Kidney (tissue), 14 donors: ENCODE results near the gene ZBTB40. TPM values are rescaled to one million over a fixed set of nuclear protein-coding genes. Genes with fewer than 3 reads are reported as not detected.

ENCODE experiments used
- DNase-seq, 5 donors: peaks; one replicate each; pipeline ENCODE4 v3.0.0-alpha.2; 2013 to 2020
- FAIRE-seq: peaks from 2 replicates; lab custom pipeline; 2012; peaks lifted over from hg19 to GRCh38; lab: Jason Lieb, UNC
- H3K27ac ChIP-seq, 2 donors: one replicate each; pipeline ENCODE4 v1.7.0; 2013; ENCODE audit warnings: low read depth in 2 of 2, low read length in 2 of 2, inconsistent platforms in 1 of 2
- H3K27me3 ChIP-seq: one replicate; pipeline ENCODE4 v1.7.1; 2013; ENCODE audit warnings: low read length, inconsistent platforms; ENCODE audit not compliant: control insufficient read depth, insufficient read depth
- H3K36me3 ChIP-seq, 3 donors: one replicate each; pipeline versions ENCODE4 v1.7.0 to v1.7.1; 2013; ENCODE audit warnings: low read length in 3 of 3, control low read depth in 1 of 3, inconsistent platforms in 1 of 3; ENCODE audit not compliant: insufficient read depth in 3 of 3, control insufficient read depth in 2 of 3
- H3K4me1 ChIP-seq, 3 donors: one replicate each; pipeline versions ENCODE4 v1.7.0 to v1.7.1; 2013; ENCODE audit warnings: low read length in 3 of 3, inconsistent platforms in 1 of 3, low read depth in 1 of 3; ENCODE audit not compliant: control insufficient read depth in 2 of 3, insufficient read depth in 2 of 3
- H3K4me3 ChIP-seq, 3 donors: one replicate each; pipeline versions ENCODE4 v1.7.0 to v1.8.1; 2013; ENCODE audit warnings: low read length in 3 of 3, control low read depth in 1 of 3, inconsistent platforms in 1 of 3
- H3K9ac ChIP-seq, 3 donors: one replicate each; pipeline versions ENCODE4 v1.7.0 to v1.7.1; 2013; ENCODE audit warnings: low read length in 3 of 3, control low read depth in 1 of 3, inconsistent platforms in 1 of 3
- H3K9me3 ChIP-seq, 3 donors: one replicate each; pipeline versions ENCODE4 v1.7.0 to v1.7.1; 2013; ENCODE audit warnings: low read length in 3 of 3, control low read depth in 1 of 3, inconsistent platforms in 1 of 3; ENCODE audit not compliant: control insufficient read depth in 2 of 3, insufficient read depth in 1 of 3
- CTCF ChIP-seq: IDR thresholded peaks from 3 replicates; pipeline ENCODE4 v1.5.1; 2012; ENCODE audit warnings: mild to moderate bottlenecking, moderate library complexity, borderline replicate concordance; ENCODE audit not compliant: insufficient read depth; ENCODE audit errors: extremely low read depth
- intact Hi-C: fragments of 100-400 bp; cut with DNase I; formaldehyde crosslinking; loops from one replicate; pipeline ENCODE4 v1.11.1; 2022
- polyA plus RNA-seq: library from polyadenylated mRNA; stranded (reverse); fragments of 350-450 nt; fragmentation: Illumina TruSeq; extraction: RNeasy Lipid Tissue Mini Kit (QIAGEN cat#74804); gene quantifications from one replicate; pipeline ENCODE4 v1.2.3, GENCODE V29; 2014; ENCODE audit warnings: low read depth, low replicate concordance; ENCODE audit not compliant: insufficient read depth
- total RNA-seq: library from RNA; stranded (reverse); fragmentation: NEBNext Ultra II Directional; extraction: Animal tissue kit (Norgen Biotek cat#: 25700); gene quantifications from one replicate; pipeline ENCODE4 v1.2.1, GENCODE V29; 2021
- donor health status: control.
- donor health status: control.
- donor health status: control.
- donor health status: control.
- donor health status: control.
- donor health status: DM: yes; HTN: yes; CAD: no.
- donor health status: Normal renal cell carcinoma (clear cell type).

ZBTB40 gene
- total and polyA plus RNA-seq, 2 donors from 2014 or later, result 4.3 to 17.4 TPM

- Histone ChIP-seq H3K36me3 (no peaks in the 10 kb centered on the region), H3K9me3 (no peaks in the 10 kb centered on the region), H3K27me3 (no peaks in the 10 kb centered on the region), H3K4me3 (no peak overlapping the region), H3K4me1 (no peaks in the 10 kb centered on the region), H3K9ac (no peak overlapping the region), H3K27ac (no peak overlapping the region)
- DNase-seq (no peak), FAIRE-seq (no peak)
- TF ChIP-seq CTCF, result no peak
- intact Hi-C loops, result no loop called here
These were observed 88.7 kb downstream of the ZBTB40 start for GRCh38 chr1:22540337-22540736.

GRCh38 chr1:22542886-22543285 is 91.2 kb downstream of the ZBTB40 start:
- TF ChIP-seq CTCF, result no peak
- DNase-seq (no peak), FAIRE-seq (no peak)
- no peak overlapping the region for H3K4me3 ChIP-seq
- no peaks in the 10 kb centered on the region for H3K36me3 ChIP-seq
- H3K27me3 ChIP-seq, result peaks cover 6% of the 10 kb centered on the region
- no peaks in the 10 kb centered on the region for H3K9me3 ChIP-seq
- H3K27ac ChIP-seq, result no peak overlapping the region
- no peaks in the 10 kb centered on the region for H3K4me1 ChIP-seq
- intact Hi-C loops, result no loop called here
- no peak overlapping the region for H3K9ac ChIP-seq

- DNase-seq (no peak), FAIRE-seq (no peak)
- TF ChIP-seq CTCF, result no peak
- Histone ChIP-seq H3K27ac (no peak overlapping the region), H3K4me3 (no peak overlapping the region), H3K4me1 (no peaks in the 10 kb centered on the region), H3K36me3 (no peaks in the 10 kb centered on the region), H3K27me3 (peaks cover 6% of the 10 kb centered on the region), H3K9ac (no peak overlapping the region), H3K9me3 (no peaks in the 10 kb centered on the region)
- intact Hi-C loops, result no loop called here
These were observed 92.0 kb downstream of the ZBTB40 start for GRCh38 chr1:22543679-22544078.

GRCh38 chr1:22544606-22545005 is 93.0 kb downstream of the ZBTB40 start:
- Histone ChIP-seq H3K36me3 (no peaks in the 10 kb centered on the region), H3K27me3 (peaks cover 6% of the 10 kb centered on the region), H3K4me3 (no peak overlapping the region), H3K27ac (no peak overlapping the region), H3K9ac (no peak overlapping the region), H3K4me1 (no peaks in the 10 kb centered on the region), H3K9me3 (no peaks in the 10 kb centered on the region)
- no peak for DNase-seq
- intact Hi-C loops, result no loop called here
- no peak for TF ChIP-seq CTCF
- FAIRE-seq, result no peak
